GM12878 (cell line): ENCODE results near the gene ACOT13.
"Not testable (repeated sequence)": the region's sequence is repeated elsewhere in the genome, so short reads cannot be mapped to it uniquely, and the experiment has no call there.

Experiments used
- POU2F2 ChIP-seq: IDR thresholded peaks from 3 replicates; pipeline ENCODE4 v1.6.1; 2011; ENCODE audit warnings: low read depth, mild to moderate bottlenecking, low read length, borderline replicate concordance
- TF ChIP-seq, protein P1 (sequence below): fragments of 450-650 bp; IDR thresholded peaks from 2 replicates; pipeline ENCODE4 v1.6.1; 2017; ENCODE audit warnings: mild to moderate bottlenecking, low read depth, inconsistent platforms; ENCODE audit not compliant: poor library complexity, severe bottlenecking

DNA sequence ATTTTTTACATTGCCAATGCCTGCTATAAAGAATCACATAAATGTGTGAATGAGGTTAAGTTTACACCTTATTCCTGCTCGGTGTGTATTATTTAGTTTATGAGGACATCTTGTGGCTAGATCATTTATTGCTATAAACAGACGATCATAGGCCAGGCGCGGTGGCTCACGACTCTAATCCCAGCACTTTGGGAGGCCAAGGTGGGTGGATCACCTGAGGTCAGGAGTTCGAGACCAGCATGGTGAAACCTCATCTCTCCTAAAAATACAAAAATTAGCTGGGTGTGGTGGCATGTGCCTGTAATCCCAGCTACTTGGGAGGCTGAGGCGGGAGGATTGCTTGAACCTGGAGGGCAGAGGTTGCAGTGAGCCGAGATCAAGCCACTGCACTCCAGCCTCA is 28.8 kb downstream of the ACOT13 start:
- TF ChIP-seq, protein P1, sequence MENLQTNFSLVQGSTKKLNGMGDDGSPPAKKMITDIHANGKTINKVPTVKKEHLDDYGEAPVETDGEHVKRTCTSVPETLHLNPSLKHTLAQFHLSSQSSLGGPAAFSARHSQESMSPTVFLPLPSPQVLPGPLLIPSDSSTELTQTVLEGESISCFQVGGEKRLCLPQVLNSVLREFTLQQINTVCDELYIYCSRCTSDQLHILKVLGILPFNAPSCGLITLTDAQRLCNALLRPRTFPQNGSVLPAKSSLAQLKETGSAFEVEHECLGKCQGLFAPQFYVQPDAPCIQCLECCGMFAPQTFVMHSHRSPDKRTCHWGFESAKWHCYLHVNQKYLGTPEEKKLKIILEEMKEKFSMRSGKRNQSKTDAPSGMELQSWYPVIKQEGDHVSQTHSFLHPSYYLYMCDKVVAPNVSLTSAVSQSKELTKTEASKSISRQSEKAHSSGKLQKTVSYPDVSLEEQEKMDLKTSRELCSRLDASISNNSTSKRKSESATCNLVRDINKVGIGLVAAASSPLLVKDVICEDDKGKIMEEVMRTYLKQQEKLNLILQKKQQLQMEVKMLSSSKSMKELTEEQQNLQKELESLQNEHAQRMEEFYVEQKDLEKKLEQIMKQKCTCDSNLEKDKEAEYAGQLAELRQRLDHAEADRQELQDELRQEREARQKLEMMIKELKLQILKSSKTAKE = not testable (repeated sequence)
- TF ChIP-seq POU2F2 = not testable (repeated sequence)
